ENCODE results near the gene TSC22D1. TPM values are rescaled to one million over a fixed set of nuclear protein-coding genes. Genes with fewer than 3 reads are reported as not detected.

Gene TSC22D1
- total and polyA plus RNA-seq, 2 experiments from 2014 or later = 173 to 195 TPM

GRCh38 chr13:44384778-44385177, 191.4 kb downstream of the TSC22D1 start:
- Histone ChIP-seq H3K4me2 (no peak overlapping the region), H3K36me3 (replicated peaks; ENCODE audit: insufficient read depth, low read depth) (no peaks in the 10 kb centered on the region), H3K27me3 (no peaks in the 10 kb centered on the region), H4K20me1 (ENCODE audit: insufficient read depth, poor library complexity, severe bottlenecking) (no peaks in the 10 kb centered on the region), H3K9me3 (ENCODE audit: low read depth) (no peaks in the 10 kb centered on the region), H3K79me2 (no peaks in the 10 kb centered on the region), H3K4me1 (ENCODE audit: insufficient read depth) (peaks cover 36% of the 10 kb centered on the region), H3K9me2 (replicated peaks; ENCODE audit: insufficient read depth) (no peaks in the 10 kb centered on the region), H3K4me3 (no peak overlapping the region), H3K27ac (no peak overlapping the region), H2AFZ (no peak overlapping the region)
- DNase-seq (ENCODE audit: low spot score) = no peak
- 100% methylated on average over 1 of the region's 1 CpG for whole genome bisulfite sequencing (ENCODE audit: low lambda C conversion rate, missing lambda C conversion rate)
- TF ChIP-seq EZH2phosphoT487 (IDR thresholded peaks at IDR 0.05; ENCODE audit: low read depth, severe bottlenecking, unreplicated experiment) (no peak), EZH2 (IDR thresholded peaks at IDR 0.05; ENCODE audit: borderline replicate concordance) (no peak), CTCF (IDR thresholded peaks at IDR 0.05; ENCODE audit: poor library complexity) (no peak)

- Histone ChIP-seq H3K4me2 (no peak overlapping the region), H3K4me1 (ENCODE audit: insufficient read depth) (peaks cover 40% of the 10 kb centered on the region), H3K9me2 (replicated peaks; ENCODE audit: insufficient read depth) (no peaks in the 10 kb centered on the region), H3K27me3 (no peaks in the 10 kb centered on the region), H4K20me1 (ENCODE audit: insufficient read depth, poor library complexity, severe bottlenecking) (no peaks in the 10 kb centered on the region), H3K27ac (no peak overlapping the region), H2AFZ (no peak overlapping the region), H3K36me3 (replicated peaks; ENCODE audit: insufficient read depth, low read depth) (no peaks in the 10 kb centered on the region), H3K4me3 (no peak overlapping the region), H3K79me2 (no peaks in the 10 kb centered on the region), H3K9me3 (ENCODE audit: low read depth) (no peaks in the 10 kb centered on the region)
- DNase-seq (ENCODE audit: low spot score) = no peak
- WGBS (ENCODE audit: low lambda C conversion rate, missing lambda C conversion rate) = 70% methylated on average over 5 of the region's 5 CpGs
- TF ChIP-seq CTCF (IDR thresholded peaks at IDR 0.05; ENCODE audit: poor library complexity) (no peak), EZH2phosphoT487 (IDR thresholded peaks at IDR 0.05; ENCODE audit: low read depth, severe bottlenecking, unreplicated experiment) (no peak), EZH2 (IDR thresholded peaks at IDR 0.05; ENCODE audit: borderline replicate concordance) (no peak)
Measured at GRCh38 chr13:44383945-44384344, 192.2 kb downstream of the TSC22D1 start.

GRCh38 chr13:44382635-44383145, 193.4 kb downstream of the TSC22D1 start:
- H3K9me3 ChIP-seq (ENCODE audit: low read depth) = no peaks in the 10 kb centered on the region
- no peak overlapping the region for H3K27ac ChIP-seq
- DNase-seq (ENCODE audit: low spot score) = no peak
- H4K20me1 ChIP-seq (ENCODE audit: insufficient read depth, poor library complexity, severe bottlenecking) = no peaks in the 10 kb centered on the region
- no peak overlapping the region for H3K4me2 ChIP-seq
- H3K4me3 ChIP-seq = no peak overlapping the region
- H3K27me3 ChIP-seq = no peaks in the 10 kb centered on the region
- WGBS (ENCODE audit: low lambda C conversion rate, missing lambda C conversion rate) = 79% methylated on average over 5 of the region's 5 CpGs
- H3K79me2 ChIP-seq = no peaks in the 10 kb centered on the region
- no peak for TF ChIP-seq EZH2 (IDR thresholded peaks at IDR 0.05; ENCODE audit: borderline replicate concordance)
- no peak for TF ChIP-seq EZH2phosphoT487 (IDR thresholded peaks at IDR 0.05; ENCODE audit: low read depth, severe bottlenecking, unreplicated experiment)
- TF ChIP-seq CTCF (IDR thresholded peaks at IDR 0.05; ENCODE audit: poor library complexity) = no peak
- peaks cover 38% of the 10 kb centered on the region for H3K4me1 ChIP-seq (ENCODE audit: insufficient read depth)
- H3K9me2 ChIP-seq (replicated peaks; ENCODE audit: insufficient read depth) = no peaks in the 10 kb centered on the region
- H2AFZ ChIP-seq = no peak overlapping the region
- H3K36me3 ChIP-seq (replicated peaks; ENCODE audit: insufficient read depth, low read depth) = no peaks in the 10 kb centered on the region

Other genes with a start within 250 kb of the TSC22D1 start
- gene SERP2, start 202.5 kb downstream of the TSC22D1 start, total RNA-seq = 1.8 and 4.3 TPM in 2 replicates
- gene SERP2, start 202.5 kb downstream of the TSC22D1 start, polyA plus RNA-seq = 7.7 and 7.9 TPM in 2 replicates

Data from hepatocyte (in vitro differentiated cells).